GM06990 (cell line): Measurements from ENCODE around the gene HOXC11.

Source experiments
- DNase-seq: peaks from one replicate; pipeline ENCODE4 v3.0.0-alpha.2; 2011; ENCODE audit not compliant: insufficient read length; ENCODE audit errors: extremely low read depth
- H3K27me3 ChIP-seq: replicated peaks from 2 replicates; pipeline ENCODE4 v1.6.0; 2011; ENCODE audit warnings: low read length; ENCODE audit not compliant: control insufficient read depth, insufficient read depth
- H3K36me3 ChIP-seq: 2 replicates; pipeline ENCODE4 v1.5.1; 2011; ENCODE audit warnings: low read length; ENCODE audit not compliant: control insufficient read depth, insufficient read depth
- H3K4me3 ChIP-seq: replicated peaks from 2 replicates; pipeline ENCODE4 v1.5.1; 2011; ENCODE audit warnings: low read depth, mild to moderate bottlenecking, control low read depth, low read length
- CTCF ChIP-seq: IDR thresholded peaks from 2 replicates; pipeline ENCODE4 v1.5.1; 2011; ENCODE audit warnings: low read length, control low read depth, mild to moderate bottlenecking, inconsistent platforms; ENCODE audit not compliant: insufficient read depth, poor library complexity, severe bottlenecking

HOXC11 gene

DNA sequence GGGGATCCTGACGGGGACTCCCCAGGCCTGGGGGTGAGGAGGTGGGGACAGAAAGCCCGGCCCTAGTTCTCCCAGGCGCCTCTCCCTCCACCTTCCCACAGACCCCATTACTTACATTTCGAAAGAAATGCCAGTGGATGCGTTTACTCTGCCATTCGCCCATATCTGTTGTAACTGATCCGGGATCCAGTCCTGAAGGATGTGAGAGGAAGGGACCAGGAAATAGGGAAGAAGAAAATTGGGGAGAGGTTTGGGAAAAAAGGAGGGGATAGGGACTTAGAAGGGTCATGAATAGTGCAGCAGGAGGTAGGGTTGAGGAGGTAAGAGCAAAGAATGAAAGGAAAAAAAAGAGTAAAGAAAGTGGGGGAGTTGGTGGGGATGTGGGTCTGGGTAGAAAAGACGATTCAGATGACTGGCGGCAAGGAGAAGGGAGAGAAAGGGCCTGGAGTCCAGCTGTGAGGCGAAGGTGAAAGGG is 17.1 kb upstream of the HOXC11 start:
- Histone ChIP-seq H3K27me3 (peaks cover 9% of the 10 kb centered on the region), H3K36me3 (no peaks in the 10 kb centered on the region), H3K4me3 (no peak overlapping the region)
- no peak for DNase-seq
- TF ChIP-seq CTCF, result no peak

DNA sequence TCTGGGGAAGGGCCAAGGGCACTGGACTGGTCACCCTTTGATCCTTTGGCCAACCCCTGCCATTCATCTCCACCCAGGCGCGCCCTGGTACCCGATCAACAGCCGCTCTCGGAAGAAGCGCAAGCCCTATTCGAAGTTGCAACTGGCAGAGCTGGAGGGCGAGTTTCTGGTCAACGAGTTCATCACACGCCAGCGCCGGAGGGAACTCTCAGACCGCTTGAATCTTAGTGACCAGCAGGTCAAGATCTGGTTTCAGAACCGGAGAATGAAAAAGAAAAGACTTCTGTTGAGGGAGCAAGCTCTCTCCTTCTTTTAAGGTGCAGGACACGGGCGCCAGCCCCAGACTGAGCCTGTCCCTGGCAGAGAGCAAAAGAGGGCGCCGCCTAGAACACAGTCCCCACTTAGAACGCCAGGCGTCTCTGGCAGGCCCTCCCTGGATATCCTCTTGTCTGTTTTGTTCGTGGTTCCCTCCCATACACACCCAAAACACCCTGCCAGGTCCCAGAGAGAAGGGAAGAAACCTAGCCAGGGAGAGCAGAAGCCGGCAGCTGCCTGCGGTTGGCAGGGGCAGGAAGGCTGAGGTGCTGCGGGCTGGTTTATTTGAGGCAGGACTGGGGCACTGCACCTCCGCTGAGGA is 16.6 kb upstream of the HOXC11 start:
- Histone ChIP-seq H3K27me3 (peaks cover 9% of the 10 kb centered on the region), H3K36me3 (no peaks in the 10 kb centered on the region), H3K4me3 (no peak overlapping the region)
- TF ChIP-seq CTCF, result no peak
- no peak for DNase-seq

- no peak for DNase-seq
- no peak for TF ChIP-seq CTCF
- H3K4me3 ChIP-seq, result no peak overlapping the region
- H3K27me3 ChIP-seq, result peaks cover 8% of the 10 kb centered on the region
- H3K36me3 ChIP-seq, result no peaks in the 10 kb centered on the region
These were observed 15.9 kb upstream of the HOXC11 start for GRCh38 chr12:53956914-53957536.

DNA sequence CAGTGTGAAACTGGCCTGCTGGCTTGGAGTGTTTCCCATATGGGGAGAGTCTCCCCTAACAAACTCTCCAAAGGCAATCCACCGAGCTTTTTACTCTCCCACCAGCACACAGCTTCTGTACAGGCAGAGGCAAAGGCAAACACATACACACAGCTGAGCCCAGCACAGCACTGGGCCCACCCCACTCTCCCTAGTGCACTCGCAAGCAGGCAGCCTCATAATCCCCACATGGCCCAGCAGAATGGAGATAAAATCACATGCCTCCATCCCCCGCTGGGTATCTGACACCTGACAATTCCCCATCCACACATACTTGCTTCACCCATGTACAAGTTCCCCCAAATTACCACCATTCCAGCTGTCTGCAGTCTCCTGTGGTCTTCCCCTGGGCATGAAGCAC is 14.8 kb upstream of the HOXC11 start:
- Histone ChIP-seq H3K36me3 (no peaks in the 10 kb centered on the region), H3K4me3 (no peak overlapping the region), H3K27me3 (peaks cover 5% of the 10 kb centered on the region)
- DNase-seq, result no peak
- TF ChIP-seq CTCF, result no peak

DNA sequence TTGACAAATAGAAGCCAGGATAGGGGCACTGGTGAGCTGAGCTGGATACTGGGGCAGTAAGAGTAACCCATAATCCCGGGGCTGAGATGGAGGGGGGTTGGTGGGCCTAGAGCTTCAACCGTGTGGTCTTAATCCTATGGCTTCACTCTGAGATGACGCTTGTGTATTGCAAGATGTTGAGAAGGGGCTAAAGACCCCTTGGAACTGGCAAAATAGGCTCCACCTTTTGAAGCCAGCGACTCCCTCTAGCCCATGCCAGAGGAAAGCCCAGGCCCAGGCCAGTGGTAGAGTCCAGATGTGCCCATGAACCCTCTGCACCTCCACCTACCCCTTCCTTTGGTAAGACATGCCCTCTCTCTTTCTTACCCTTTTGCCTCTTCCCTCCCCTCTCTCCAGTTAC is 13.6 kb upstream of the HOXC11 start:
- Histone ChIP-seq H3K36me3 (no peaks in the 10 kb centered on the region), H3K27me3 (peaks cover 4% of the 10 kb centered on the region), H3K4me3 (no peak overlapping the region)
- no peak for DNase-seq
- TF ChIP-seq CTCF, result no peak
